GM19468 (cell line): ENCODE measurements around the gene LYPD8.

Source experiments
- ATAC-seq: cut with Tn5 transposase; IDR thresholded peaks from one replicate; pipeline ENCODE4 v1.9.1; 2021; ENCODE audit warnings: mild to moderate bottlenecking, moderate library complexity, moderate number of reproducible peaks; ENCODE audit not compliant: unreplicated experiment; ENCODE audit errors: extremely low read depth

LYPD8 gene

DNA sequence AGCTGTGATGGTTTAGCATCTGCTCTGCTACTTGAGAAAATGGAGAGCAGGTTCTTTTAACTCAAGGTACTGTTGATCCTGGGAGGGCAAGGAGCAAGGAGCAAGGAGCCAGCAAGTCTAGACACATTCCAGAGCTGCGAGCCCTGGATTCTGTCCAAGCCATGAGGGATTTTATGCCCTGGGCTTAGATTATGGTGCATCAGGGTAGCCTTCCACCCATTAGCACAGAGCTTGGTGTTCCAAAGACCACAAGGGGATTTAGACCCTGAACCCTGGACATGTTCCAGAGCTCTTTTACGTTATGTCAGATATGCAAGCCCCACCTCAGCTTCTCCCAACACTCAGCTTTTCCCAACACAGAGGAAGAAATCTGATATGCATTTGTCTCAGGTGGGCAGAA, 51.0 kb downstream of the LYPD8 start:
- ATAC-seq, result no peak

DNA sequence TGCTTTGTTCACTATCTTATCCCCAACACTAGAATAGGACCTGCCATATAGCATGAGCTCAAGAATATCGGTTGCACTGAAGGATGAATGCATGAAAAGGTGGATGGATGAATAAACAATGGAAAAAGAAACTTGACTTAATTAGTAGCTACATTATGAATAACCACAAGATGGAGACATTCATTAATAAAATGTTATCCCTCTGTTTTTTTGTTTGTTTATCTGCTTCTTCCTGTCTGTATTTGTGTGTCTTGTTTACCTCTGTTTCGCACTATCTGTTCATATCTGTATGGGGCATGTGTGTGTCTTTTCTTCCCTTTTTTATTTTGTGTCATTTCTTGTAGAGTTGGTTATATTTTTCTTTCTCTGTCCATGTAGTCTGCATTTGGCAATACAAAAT, 51.9 kb downstream of the LYPD8 start:
- no peak for ATAC-seq

DNA sequence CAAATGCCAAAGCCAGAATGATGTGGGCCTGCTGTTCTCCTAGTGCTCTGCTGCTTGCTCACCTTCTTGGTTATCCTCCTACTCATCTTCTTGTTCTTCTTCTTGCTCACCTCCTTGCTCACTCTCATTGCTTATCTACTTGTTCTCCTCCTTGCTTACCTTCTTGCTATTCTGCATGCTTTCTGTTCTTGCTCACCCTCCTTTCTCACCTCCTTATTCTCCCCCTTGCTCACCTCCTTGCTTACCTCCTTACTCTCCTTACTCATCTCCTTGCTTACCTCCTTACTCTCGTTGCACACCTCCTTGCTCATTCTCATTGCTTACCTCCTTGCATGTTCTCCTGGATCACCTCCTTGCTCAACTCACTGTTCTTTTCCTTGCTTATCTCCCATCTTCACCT, 52.8 kb downstream of the LYPD8 start, which contains the start of gene OR14I1:
TSS of gene OR14I1 (minus strand) at position 53 of the 400 bp plus-strand sequence.
- no peak for ATAC-seq

DNA sequence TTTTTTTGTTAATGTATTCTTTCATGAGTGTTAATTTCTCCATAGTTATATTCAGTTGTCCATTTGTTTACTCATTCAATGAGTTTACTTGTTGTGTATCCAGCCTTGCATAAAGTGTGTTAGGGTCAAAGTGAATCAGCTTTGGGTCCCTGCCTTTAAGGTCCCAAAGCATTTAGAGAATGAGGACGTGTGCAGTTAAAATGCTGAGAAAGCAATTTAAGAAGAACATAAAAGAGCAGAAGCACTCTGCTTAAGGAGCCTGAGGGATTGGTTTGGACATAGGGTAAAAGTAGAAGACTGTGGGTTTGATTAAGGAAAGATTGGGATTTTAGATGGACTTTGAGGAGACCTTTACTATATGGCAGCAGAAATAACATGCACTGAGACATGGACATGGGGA, 56.5 kb downstream of the LYPD8 start:
- ATAC-seq, result no peak

DNA sequence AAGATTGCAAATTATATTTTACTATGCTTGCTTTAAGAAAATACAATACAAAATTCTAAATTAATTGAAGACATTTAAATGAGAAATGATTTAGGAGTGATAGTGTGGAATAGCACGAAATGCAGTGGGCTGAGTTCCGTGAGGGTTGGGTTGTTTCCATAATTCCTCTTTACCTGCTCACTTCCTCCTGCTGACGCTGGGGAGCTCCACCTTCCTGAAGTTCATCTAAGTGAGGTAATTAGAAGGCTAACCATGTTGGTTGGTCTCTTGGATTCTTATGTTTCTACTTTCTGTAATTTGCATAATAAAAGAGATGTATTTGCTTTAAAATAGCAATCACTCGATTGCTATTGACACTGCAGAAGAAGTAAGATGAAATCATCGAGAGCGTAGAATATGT, 57.7 kb downstream of the LYPD8 start:
- no peak for ATAC-seq

DNA sequence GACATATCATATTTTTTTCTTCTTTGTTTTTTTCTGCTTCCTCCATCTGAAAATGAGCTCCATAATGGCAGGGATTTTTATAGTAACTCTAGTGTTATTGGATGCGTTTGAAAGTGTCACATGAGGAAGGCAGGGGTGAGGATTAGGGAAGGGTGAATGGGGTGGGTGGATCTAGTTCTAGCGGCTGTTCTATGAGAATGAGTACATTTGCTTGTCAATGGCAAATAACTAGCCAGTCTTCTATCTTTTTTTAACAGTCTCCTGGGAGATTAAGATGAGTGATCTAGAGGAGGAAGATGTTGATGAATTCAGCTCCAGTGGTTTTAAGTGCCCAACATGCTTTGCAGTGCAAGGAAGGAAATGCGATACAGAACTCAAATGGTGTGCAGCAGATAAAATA, 58.8 kb downstream of the LYPD8 start:
- no peak for ATAC-seq

DNA sequence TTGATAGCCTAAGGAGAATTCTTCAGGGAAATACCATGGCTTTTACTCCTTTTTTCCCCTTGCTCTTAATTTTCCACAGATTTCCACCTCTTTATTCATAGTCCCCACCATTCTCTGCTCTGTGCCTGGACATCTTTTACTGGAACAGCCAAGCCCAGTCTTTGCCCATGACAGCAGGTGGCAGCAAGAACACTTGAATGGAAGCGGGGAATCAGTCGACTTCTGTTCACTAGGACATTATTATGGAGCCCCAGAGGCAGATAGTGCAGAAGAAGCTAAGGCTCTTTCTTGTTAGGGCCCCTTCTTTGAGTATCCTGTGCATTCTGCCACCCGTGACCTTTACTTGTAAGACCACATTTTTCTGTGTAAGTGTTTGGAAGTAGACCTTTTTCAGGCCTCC, 59.3 kb downstream of the LYPD8 start:
- no peak for ATAC-seq

DNA sequence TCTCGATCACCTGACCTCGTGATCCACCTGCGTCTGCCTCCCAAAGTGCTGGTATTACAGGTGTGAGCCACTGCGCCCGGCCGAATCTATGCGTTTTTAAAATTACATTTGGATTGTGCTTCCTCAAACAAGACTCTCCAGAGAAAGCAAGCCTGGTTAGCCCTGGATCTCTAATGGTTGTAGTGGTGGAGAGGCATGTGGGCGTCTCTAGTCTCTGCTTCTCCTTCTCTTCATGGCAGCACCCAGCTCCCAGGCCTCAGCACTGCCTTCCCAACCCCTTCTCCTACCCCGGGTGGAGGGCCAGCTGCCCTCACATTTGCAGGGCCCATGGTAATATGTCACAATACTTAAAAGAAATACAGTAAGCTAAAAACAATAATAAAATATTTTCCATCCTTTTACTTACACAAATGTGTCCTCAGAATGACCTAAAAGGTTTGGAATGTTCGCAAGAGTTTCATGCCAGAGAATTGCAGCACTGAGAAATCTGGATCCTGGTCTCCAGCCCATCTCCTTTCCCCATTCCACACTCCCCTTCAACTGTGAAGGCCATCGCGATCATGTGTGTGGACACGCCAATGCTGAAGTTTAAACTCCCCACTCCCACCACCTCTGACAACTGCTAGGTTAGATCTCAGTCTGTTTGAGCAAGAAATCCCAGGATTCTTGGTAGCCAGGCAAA, 60.0 kb downstream of the LYPD8 start:
- no peak for ATAC-seq

DNA sequence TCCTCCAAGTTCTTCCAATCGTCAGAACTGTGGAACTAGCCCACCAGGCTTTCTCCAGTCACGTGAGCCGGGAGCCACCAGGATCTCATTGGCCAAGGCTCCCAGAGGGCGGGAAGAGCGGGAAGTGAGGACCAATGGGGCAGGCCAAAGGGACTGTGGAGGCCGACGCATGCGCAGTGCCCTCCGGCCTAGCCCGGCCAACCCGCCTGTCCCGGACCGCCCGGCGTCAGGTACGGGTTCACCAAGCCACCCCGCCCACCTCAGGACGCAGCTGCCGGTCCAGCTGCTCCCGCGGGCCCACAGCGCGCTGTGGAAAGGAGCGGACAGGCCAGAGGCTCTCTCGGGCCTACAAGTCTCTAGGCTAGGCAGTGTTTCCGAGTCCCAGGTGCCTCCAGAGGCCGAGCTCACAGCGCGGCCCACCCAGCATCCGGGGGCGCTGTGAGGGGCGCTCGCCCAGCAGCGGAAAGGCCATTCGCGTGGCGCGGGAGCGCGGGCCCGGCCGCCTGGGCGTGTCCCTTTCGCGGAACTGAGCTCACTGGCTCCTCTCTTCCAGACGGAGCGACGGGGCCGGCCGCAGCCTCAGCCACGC, 63.9 kb downstream of the LYPD8 start:
- no peak for ATAC-seq
